ENCODE results near the gene CRB2. TPM values are rescaled to one million over a fixed set of nuclear protein-coding genes. Genes with fewer than 3 reads are reported as not detected.

CRB2 gene
- total and polyA plus RNA-seq, 2 donors (not counting 3 experiments of a cell fraction or from before 2014, with no cell fraction given), result not detected

GRCh38 chr9:123318961-123319421, 37.0 kb upstream of the CRB2 start:
- Histone ChIP-seq H3K4me3 (replicated peaks in 1 of 3; ENCODE audit: insufficient read depth in 1 of 3, low read depth in 1 of 3, low read length in 3 of 3) (no peak overlapping the region), H3K36me3 (ENCODE audit: control insufficient read depth in 2 of 2, extremely low read depth in 1 of 2, insufficient read depth in 2 of 2, low read length in 2 of 2) (no peaks in the 10 kb centered on the region), H3K27ac (ENCODE audit: insufficient read depth, low read depth, low read length) (no peak overlapping the region), H3K27me3 (ENCODE audit: control insufficient read depth in 2 of 2, insufficient read depth in 2 of 2, low read length in 2 of 2) (no peaks in the 10 kb centered on the region), H3K4me1 (ENCODE audit: control insufficient read depth, extremely low read depth, insufficient read depth, low read length) (no peaks in the 10 kb centered on the region), H4K20me1 (replicated peaks; ENCODE audit: control insufficient read depth, extremely low read depth, insufficient read depth, low read length) (no peaks in the 10 kb centered on the region), H3K4me2 (ENCODE audit: insufficient read depth, low read length) (no peak overlapping the region), H3K9me1 (replicated peaks; ENCODE audit: control insufficient read depth, extremely low read depth, insufficient read depth, low read length) (no peaks in the 10 kb centered on the region), H3K79me2 (ENCODE audit: control insufficient read depth, insufficient read depth, low read length) (no peaks in the 10 kb centered on the region), H2AFZ (ENCODE audit: low read depth, low read length) (no peak overlapping the region), H3K9me3 (replicated peaks; ENCODE audit: control insufficient read depth, insufficient read depth, low read length) (no peaks in the 10 kb centered on the region), H3K9ac (replicated peaks; ENCODE audit: extremely low read depth, insufficient read depth, low read length) (no peak overlapping the region)
- FAIRE-seq, result no peak
- dilution Hi-C loops (cut with MboI; ENCODE audit: extremely low pct_ligation_motif_present, low sequenced_read_pairs), result no loop called here
- ChIA-PET POLR2A (no interaction called here), CTCF (interaction anchor here (1.1 kb wide), 1 partner anchor 238 kb away, joined by 3 read pairs; no protein-coding TSS in a partner anchor)
- intact Hi-C loops (cut with micrococcal nuclease), result no loop called here
- DNase-seq (ENCODE audit: low read depth, low spot score), result no peak
- no TSS peak for BruUV-seq (replicated peaks)
- TF ChIP-seq MYC (IDR thresholded peaks at IDR 0.05; ENCODE audit: low read depth, low read length) (no peak), EZH2 (IDR thresholded peaks at IDR 0.05; ENCODE audit: borderline replicate concordance, low read depth, low read length, severe bottlenecking) (no peak), MAX (IDR thresholded peaks at IDR 0.05; ENCODE audit: insufficient read depth, insufficient read length) (no peak), JUN (IDR thresholded peaks at IDR 0.05; ENCODE audit: borderline replicate concordance, insufficient read depth, insufficient read length, low read depth) (no peak), POLR2AphosphoS5 (IDR thresholded peaks at IDR 0.05; ENCODE audit: insufficient read depth, low read depth, low read length) (no peak), POLR2A (IDR thresholded peaks at IDR 0.05; ENCODE audit: low read depth, low read length) (no peak), CTCF (IDR thresholded peaks at IDR 0.05; ENCODE audit: extremely low read depth in 1 of 2, insufficient read depth in 1 of 2, low read depth in 1 of 2, low read length in 2 of 2) (no peak), FOS (IDR thresholded peaks at IDR 0.05; ENCODE audit: borderline replicate concordance, insufficient read depth, low read length) (no peak), GATA2 (IDR thresholded peaks at IDR 0.05; ENCODE audit: insufficient read depth, insufficient read length, low read depth, low read length) (no peak)
